Neural cell (in vitro differentiated cells): ENCODE data around the gene HDAC4. TPM values are rescaled to one million over a fixed set of nuclear protein-coding genes. Genes with fewer than 3 reads are reported as not detected.

ENCODE experiments used
- H2AFZ ChIP-seq: fragments of 200-600, 300-800 bp; sonication (generic), shearing (Covaris generic); 2 replicates; pipeline ENCODE4 v1.6.0; 2014; ENCODE audit warnings: low read depth, mild to moderate bottlenecking, antibody characterized with exemption, low read length, moderate library complexity
- H3F3A ChIP-seq: fragments of 200-600 bp; shearing (Covaris generic); 2 replicates; pipeline ENCODE4 v1.6.1; 2016; ENCODE audit warnings: mild to moderate bottlenecking, moderate library complexity, mixed read lengths, antibody characterized with exemption, low read length; ENCODE audit not compliant: insufficient read depth, poor library complexity, severe bottlenecking
- H3K27ac ChIP-seq: fragments of 200-600, 300-800 bp; sonication (generic), shearing (Covaris generic); 2 replicates; pipeline ENCODE4 v1.5.1; 2014; ENCODE audit warnings: mild to moderate bottlenecking, low read length, moderate library complexity
- H3K27me3 ChIP-seq: fragments of 300-800, 200-600 bp; sonication (generic), shearing (Covaris generic); 2 replicates; pipeline ENCODE4 v1.6.0; 2014; ENCODE audit warnings: mild to moderate bottlenecking, low read depth, low read length, moderate library complexity; ENCODE audit not compliant: insufficient read depth
- H3K36me3 ChIP-seq: fragments of 300-800, 200-600 bp; sonication (generic), shearing (Covaris generic); 2 replicates; pipeline ENCODE4 v1.5.1; 2014; ENCODE audit warnings: mild to moderate bottlenecking, antibody characterized with exemption, low read length, moderate library complexity; ENCODE audit not compliant: insufficient read depth
- H3K4me2 ChIP-seq: fragments of 300-800, 200-600 bp; sonication (generic), shearing (Covaris generic); 2 replicates; pipeline ENCODE4 v1.6.0; 2014; ENCODE audit warnings: mild to moderate bottlenecking, low read length
- H3K4me3 ChIP-seq: fragments of 300-800, 200-600 bp; sonication (generic), shearing (Covaris generic); 2 replicates; pipeline ENCODE4 v1.5.1; 2014; ENCODE audit warnings: mild to moderate bottlenecking, low read length, moderate library complexity
- H3K79me2 ChIP-seq: fragments of 200-600 bp; shearing (Covaris generic); replicated peaks from 2 replicates; pipeline ENCODE4 v1.6.0; 2014; ENCODE audit warnings: mild to moderate bottlenecking, low read length, moderate library complexity; ENCODE audit not compliant: insufficient read depth
- H3K9ac ChIP-seq: fragments of 300-800, 200-600 bp; sonication (generic), shearing (Covaris generic); 2 replicates; pipeline ENCODE4 v1.6.1; 2016; ENCODE audit warnings: mild to moderate bottlenecking, low read length, mixed read lengths
- H3K9me2 ChIP-seq: fragments of 200-600 bp; shearing (Covaris generic); 2 replicates; pipeline ENCODE4 v1.6.1; 2016; ENCODE audit warnings: mild to moderate bottlenecking, low read length, mixed read lengths; ENCODE audit not compliant: insufficient read depth
- H3K9me3 ChIP-seq: fragments of 200-600, 300-800 bp; sonication (generic), shearing (Covaris generic); 2 replicates; pipeline ENCODE4 v1.6.1; 2016; ENCODE audit warnings: mild to moderate bottlenecking, mixed run types, low read length, moderate library complexity, mixed read lengths
- H4K20me1 ChIP-seq: fragments of 200-600 bp; shearing (Covaris generic); 2 replicates; pipeline ENCODE4 v1.6.1; 2016; ENCODE audit warnings: mild to moderate bottlenecking, mixed run types; ENCODE audit not compliant: insufficient read depth
- CTCF ChIP-seq: fragments of 450-650 bp; IDR thresholded peaks from 2 replicates; pipeline ENCODE4 v1.5.1; 2014; ENCODE audit warnings: antibody characterized with exemption, mild to moderate bottlenecking, moderate library complexity; ENCODE audit not compliant: poor library complexity, severe bottlenecking
- EP300 ChIP-seq: fragments of 450-650 bp; conservative IDR thresholded peaks from 2 replicates; pipeline ENCODE4 v1.6.1; 2014; ENCODE audit warnings: antibody characterized with exemption, mild to moderate bottlenecking, moderate library complexity; ENCODE audit not compliant: poor library complexity, severe bottlenecking
- EZH2 ChIP-seq: fragments of 200-600, 300-800 bp; shearing (Covaris generic), sonication (generic); IDR thresholded peaks from 2 replicates; pipeline ENCODE4 v1.6.1; 2014; ENCODE audit warnings: antibody characterized with exemption, low read length, borderline replicate concordance, mild to moderate bottlenecking; ENCODE audit not compliant: insufficient read depth, poor library complexity, severe bottlenecking
- MXI1 ChIP-seq: fragments of 450-650 bp; conservative IDR thresholded peaks from 2 replicates; pipeline ENCODE4 v1.6.1; 2014; ENCODE audit warnings: antibody characterized with exemption, mild to moderate bottlenecking; ENCODE audit not compliant: poor library complexity, severe bottlenecking
- POLR2AphosphoS5 ChIP-seq: IDR thresholded peaks from 2 replicates; pipeline ENCODE4 v1.6.1; 2012
- RAD21 ChIP-seq: fragments of 450-650 bp; conservative IDR thresholded peaks from 2 replicates; pipeline ENCODE4 v1.6.1; 2014; ENCODE audit warnings: antibody characterized with exemption, mild to moderate bottlenecking, moderate library complexity
- SMC3 ChIP-seq: fragments of 450-650 bp; conservative IDR thresholded peaks from 2 replicates; pipeline ENCODE4 v1.6.1; 2014; ENCODE audit warnings: antibody characterized with exemption, mild to moderate bottlenecking, moderate library complexity; ENCODE audit not compliant: poor library complexity
- TAF1 ChIP-seq: IDR thresholded peaks from 2 replicates; pipeline ENCODE4 v1.6.1; 2012; ENCODE audit warnings: low read depth
- polyA plus RNA-seq: library from polyadenylated mRNA; depleted of rRNA; stranded (reverse); fragments of >200 nt; gene quantifications from 2 replicates; pipeline ENCODE4 v1.2.3, GENCODE V29; 2014
- TF ChIP-seq, protein P1 (sequence below): IDR thresholded peaks from 2 replicates; pipeline ENCODE4 v1.6.1; 2012; ENCODE audit warnings: borderline replicate concordance

HDAC4 gene
- polyA plus RNA-seq, 1 donor from 2014 or later: 3.4 TPM

- Histone ChIP-seq H2AFZ (no peak overlapping the region), H4K20me1 (no peaks in the 10 kb centered on the region), H3K36me3 (no peaks in the 10 kb centered on the region), H3K9ac (no peak overlapping the region), H3K4me3 (no peak overlapping the region), H3K9me3 (no peaks in the 10 kb centered on the region), H3K79me2 (no peaks in the 10 kb centered on the region), H3K4me2 (no peak overlapping the region), H3K27ac (no peak overlapping the region), H3K27me3 (no peaks in the 10 kb centered on the region), H3K9me2 (no peaks in the 10 kb centered on the region), H3F3A (no peaks in the 10 kb centered on the region)
- TF ChIP-seq EP300 (no peak), CTCF (no peak), RAD21 (no peak), SMC3 (no peak), TAF1 (no peak), POLR2AphosphoS5 (no peak), EZH2 (no peak), MXI1 (no peak)
- TF ChIP-seq, protein P1, sequence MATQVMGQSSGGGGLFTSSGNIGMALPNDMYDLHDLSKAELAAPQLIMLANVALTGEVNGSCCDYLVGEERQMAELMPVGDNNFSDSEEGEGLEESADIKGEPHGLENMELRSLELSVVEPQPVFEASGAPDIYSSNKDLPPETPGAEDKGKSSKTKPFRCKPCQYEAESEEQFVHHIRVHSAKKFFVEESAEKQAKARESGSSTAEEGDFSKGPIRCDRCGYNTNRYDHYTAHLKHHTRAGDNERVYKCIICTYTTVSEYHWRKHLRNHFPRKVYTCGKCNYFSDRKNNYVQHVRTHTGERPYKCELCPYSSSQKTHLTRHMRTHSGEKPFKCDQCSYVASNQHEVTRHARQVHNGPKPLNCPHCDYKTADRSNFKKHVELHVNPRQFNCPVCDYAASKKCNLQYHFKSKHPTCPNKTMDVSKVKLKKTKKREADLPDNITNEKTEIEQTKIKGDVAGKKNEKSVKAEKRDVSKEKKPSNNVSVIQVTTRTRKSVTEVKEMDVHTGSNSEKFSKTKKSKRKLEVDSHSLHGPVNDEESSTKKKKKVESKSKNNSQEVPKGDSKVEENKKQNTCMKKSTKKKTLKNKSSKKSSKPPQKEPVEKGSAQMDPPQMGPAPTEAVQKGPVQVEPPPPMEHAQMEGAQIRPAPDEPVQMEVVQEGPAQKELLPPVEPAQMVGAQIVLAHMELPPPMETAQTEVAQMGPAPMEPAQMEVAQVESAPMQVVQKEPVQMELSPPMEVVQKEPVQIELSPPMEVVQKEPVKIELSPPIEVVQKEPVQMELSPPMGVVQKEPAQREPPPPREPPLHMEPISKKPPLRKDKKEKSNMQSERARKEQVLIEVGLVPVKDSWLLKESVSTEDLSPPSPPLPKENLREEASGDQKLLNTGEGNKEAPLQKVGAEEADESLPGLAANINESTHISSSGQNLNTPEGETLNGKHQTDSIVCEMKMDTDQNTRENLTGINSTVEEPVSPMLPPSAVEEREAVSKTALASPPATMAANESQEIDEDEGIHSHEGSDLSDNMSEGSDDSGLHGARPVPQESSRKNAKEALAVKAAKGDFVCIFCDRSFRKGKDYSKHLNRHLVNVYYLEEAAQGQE: no peak
Measured at GRCh38 chr2:239163688-239164334, 237.0 kb downstream of the HDAC4 start.

GRCh38 chr2:239162976-239163687, 237.7 kb downstream of the HDAC4 start:
- Histone ChIP-seq H3K9ac (no peak overlapping the region), H3K36me3 (no peaks in the 10 kb centered on the region), H3K4me3 (no peak overlapping the region), H3F3A (no peaks in the 10 kb centered on the region), H3K9me2 (no peaks in the 10 kb centered on the region), H3K9me3 (no peaks in the 10 kb centered on the region), H2AFZ (no peak overlapping the region), H3K27me3 (no peaks in the 10 kb centered on the region), H3K79me2 (no peaks in the 10 kb centered on the region), H3K4me2 (no peak overlapping the region), H3K27ac (no peak overlapping the region), H4K20me1 (no peaks in the 10 kb centered on the region)
- no peak for TF ChIP-seq RAD21
- TF ChIP-seq MXI1: no peak
- no peak for TF ChIP-seq TAF1
- no peak for TF ChIP-seq CTCF
- no peak for TF ChIP-seq SMC3
- TF ChIP-seq EZH2: no peak
- no peak for TF ChIP-seq EP300
- TF ChIP-seq POLR2AphosphoS5: no peak
- TF ChIP-seq, protein P1: no peak
